ENCODE measurements around the gene PDGFA. TPM values are rescaled to one million over a fixed set of nuclear protein-coding genes. Genes with fewer than 3 reads are reported as not detected.

The PDGFA gene
- total RNA-seq, 2 donors from 2014 or later, result 34.9 to 50.5 TPM

DNA sequence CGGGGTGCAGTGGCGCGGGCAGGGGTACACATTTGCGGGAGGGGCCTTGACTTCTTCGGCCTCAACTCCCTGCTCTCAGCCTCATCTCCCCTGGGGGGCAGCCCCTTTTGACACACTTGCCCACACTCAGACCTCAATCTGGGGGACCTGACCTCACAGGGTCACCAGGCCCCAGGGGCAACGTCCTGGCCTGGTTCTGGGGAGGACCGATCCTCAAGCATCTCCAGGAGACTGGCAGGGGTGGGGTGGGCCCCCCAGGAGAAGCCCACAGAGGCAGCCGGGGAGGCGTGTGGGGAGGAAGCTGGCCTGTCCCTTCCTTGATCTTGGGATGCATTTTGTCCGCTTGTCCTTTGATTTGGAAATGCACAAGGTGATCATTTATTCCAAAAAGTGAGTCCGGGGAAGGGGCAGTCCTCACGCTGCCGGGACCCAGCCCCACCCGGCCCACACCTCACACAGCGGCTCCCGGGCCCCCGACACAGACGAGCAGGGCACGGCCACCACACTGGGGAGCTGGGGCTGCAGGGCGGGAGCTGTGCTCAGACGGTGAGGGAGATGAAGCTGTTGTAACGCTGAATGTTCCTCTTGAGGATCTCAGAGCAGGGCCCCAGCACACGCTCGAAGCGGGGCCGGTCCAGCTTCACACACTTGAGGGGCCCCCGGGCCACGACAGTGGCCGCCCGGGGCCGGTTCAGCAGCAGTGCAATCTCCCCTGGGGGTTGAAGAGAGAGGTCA lies 30.4 kb upstream of the PDGFA start:
- no peak for DNase-seq
- H3K27me3 ChIP-seq, result no peaks in the 10 kb centered on the region
- no peaks in the 10 kb centered on the region for H3K9me3 ChIP-seq
- H3K4me1 ChIP-seq, result no peaks in the 10 kb centered on the region
- intact Hi-C loops (cut with DNase I), result no loop called here
- no peaks in the 10 kb centered on the region for H3K36me3 ChIP-seq
- H3K9ac ChIP-seq (ENCODE audit: low read depth in 2 of 2, low read length in 2 of 2), result no peak overlapping the region
- no peak overlapping the region for H3K27ac ChIP-seq
- no peak overlapping the region for H3K4me3 ChIP-seq
- TF ChIP-seq, protein P1, sequence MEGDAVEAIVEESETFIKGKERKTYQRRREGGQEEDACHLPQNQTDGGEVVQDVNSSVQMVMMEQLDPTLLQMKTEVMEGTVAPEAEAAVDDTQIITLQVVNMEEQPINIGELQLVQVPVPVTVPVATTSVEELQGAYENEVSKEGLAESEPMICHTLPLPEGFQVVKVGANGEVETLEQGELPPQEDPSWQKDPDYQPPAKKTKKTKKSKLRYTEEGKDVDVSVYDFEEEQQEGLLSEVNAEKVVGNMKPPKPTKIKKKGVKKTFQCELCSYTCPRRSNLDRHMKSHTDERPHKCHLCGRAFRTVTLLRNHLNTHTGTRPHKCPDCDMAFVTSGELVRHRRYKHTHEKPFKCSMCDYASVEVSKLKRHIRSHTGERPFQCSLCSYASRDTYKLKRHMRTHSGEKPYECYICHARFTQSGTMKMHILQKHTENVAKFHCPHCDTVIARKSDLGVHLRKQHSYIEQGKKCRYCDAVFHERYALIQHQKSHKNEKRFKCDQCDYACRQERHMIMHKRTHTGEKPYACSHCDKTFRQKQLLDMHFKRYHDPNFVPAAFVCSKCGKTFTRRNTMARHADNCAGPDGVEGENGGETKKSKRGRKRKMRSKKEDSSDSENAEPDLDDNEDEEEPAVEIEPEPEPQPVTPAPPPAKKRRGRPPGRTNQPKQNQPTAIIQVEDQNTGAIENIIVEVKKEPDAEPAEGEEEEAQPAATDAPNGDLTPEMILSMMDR (IDR thresholded peaks at IDR 0.05), result no peak

DNA sequence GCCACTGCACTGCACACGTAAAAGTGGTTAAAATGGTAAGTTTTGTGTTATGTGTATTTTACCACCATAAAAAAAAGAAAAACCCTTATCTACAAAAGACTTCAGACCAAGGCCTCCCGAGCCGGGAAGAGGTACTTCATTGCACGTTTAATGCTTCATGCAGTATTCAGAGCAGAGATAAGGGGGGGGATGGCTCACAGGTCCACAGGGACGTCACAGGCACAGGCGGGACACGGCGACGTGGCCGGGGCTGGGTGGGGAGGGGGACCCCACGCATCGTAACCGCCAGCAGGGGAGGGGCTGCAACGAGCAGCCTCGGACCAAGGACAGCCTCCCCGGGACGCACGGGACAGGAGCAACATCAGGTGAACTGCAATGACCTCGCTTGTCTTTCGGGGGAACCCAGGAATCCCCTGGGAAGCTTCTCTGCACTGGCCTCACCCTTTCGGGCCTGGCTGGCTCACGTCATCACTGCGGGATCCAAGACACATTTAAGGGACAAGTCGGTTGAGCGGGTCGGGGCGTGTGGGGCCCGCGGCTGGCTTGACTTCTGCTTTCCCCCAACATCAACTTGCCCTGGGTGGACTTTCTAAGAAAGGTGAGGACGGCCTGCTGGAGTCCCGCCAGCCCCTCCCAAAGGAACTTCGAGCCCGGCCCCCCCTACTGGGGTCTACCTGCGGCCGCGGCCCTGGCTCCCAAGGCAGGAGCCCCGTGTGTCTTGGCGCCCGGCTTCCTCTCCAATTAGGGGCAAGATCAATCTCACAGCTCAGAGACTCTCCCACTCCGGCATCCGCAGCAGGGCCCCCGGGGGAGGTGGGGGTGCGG lies 29.6 kb upstream of the PDGFA start:
- intact Hi-C loops (cut with DNase I), result no loop called here
- Histone ChIP-seq H3K36me3 (no peaks in the 10 kb centered on the region), H3K4me3 (no peak overlapping the region), H3K9ac (ENCODE audit: low read depth in 2 of 2, low read length in 2 of 2) (no peak overlapping the region), H3K9me3 (no peaks in the 10 kb centered on the region), H3K27ac (no peak overlapping the region), H3K4me1 (no peaks in the 10 kb centered on the region), H3K27me3 (no peaks in the 10 kb centered on the region)
- no peak for DNase-seq
- TF ChIP-seq, protein P1 (IDR thresholded peaks at IDR 0.05), result no peak

DNA sequence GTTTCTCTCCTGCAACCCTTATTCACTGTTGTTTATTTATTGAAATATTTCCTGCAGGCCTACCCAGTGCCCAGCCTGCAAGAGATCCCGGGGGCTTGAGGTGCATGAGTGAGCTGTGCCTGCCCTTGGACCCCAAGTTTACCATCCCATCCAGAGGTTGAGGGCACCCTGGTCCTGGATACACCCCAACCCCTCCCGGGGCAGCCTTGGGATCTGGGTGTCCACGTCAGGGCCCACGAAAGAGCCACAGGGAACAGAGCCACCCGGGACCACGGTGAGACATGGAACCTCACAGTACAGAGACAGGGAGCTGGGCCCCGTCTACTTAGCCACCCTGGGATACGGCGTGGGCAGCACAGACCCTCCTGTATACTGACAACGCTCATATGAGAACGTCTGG lies 28.8 kb upstream of the PDGFA start:
- TF ChIP-seq, protein P1 (IDR thresholded peaks at IDR 0.05), result no peak
- DNase-seq, result no peak
- H3K36me3 ChIP-seq, result no peaks in the 10 kb centered on the region
- no peaks in the 10 kb centered on the region for H3K27me3 ChIP-seq
- intact Hi-C loops (cut with DNase I), result no loop called here
- no peaks in the 10 kb centered on the region for H3K9me3 ChIP-seq
- H3K4me1 ChIP-seq, result no peaks in the 10 kb centered on the region
- no peak overlapping the region for H3K9ac ChIP-seq (ENCODE audit: low read depth in 2 of 2, low read length in 2 of 2)
- no peak overlapping the region for H3K27ac ChIP-seq
- no peak overlapping the region for H3K4me3 ChIP-seq

DNA sequence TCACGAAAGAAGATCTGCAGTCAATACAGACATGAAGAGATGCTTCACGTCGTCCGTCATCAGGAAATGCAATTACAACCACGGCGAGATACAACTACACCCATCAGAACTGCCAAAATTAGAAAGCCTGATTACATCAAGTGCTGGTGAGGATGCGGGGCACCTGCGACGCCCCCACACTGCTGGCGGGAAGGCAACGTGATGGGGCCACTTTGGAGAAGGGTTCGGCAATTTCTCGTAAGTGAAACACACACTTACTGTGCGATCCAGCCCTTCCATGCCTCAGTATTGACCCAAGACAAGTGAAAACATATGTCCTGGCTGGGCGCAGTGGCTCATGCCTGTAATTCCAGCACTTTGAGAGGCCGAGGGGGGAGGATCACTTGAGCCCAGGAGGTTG lies 25.8 kb upstream of the PDGFA start:
- Histone ChIP-seq H3K27ac (no peak overlapping the region), H3K9me3 (no peaks in the 10 kb centered on the region), H3K36me3 (no peaks in the 10 kb centered on the region), H3K4me3 (no peak overlapping the region), H3K27me3 (no peaks in the 10 kb centered on the region), H3K9ac (ENCODE audit: low read depth in 2 of 2, low read length in 2 of 2) (no peak overlapping the region), H3K4me1 (no peaks in the 10 kb centered on the region)
- TF ChIP-seq, protein P1 (IDR thresholded peaks at IDR 0.05), result no peak
- intact Hi-C loops (cut with DNase I), result no loop called here
- DNase-seq, result no peak

DNA sequence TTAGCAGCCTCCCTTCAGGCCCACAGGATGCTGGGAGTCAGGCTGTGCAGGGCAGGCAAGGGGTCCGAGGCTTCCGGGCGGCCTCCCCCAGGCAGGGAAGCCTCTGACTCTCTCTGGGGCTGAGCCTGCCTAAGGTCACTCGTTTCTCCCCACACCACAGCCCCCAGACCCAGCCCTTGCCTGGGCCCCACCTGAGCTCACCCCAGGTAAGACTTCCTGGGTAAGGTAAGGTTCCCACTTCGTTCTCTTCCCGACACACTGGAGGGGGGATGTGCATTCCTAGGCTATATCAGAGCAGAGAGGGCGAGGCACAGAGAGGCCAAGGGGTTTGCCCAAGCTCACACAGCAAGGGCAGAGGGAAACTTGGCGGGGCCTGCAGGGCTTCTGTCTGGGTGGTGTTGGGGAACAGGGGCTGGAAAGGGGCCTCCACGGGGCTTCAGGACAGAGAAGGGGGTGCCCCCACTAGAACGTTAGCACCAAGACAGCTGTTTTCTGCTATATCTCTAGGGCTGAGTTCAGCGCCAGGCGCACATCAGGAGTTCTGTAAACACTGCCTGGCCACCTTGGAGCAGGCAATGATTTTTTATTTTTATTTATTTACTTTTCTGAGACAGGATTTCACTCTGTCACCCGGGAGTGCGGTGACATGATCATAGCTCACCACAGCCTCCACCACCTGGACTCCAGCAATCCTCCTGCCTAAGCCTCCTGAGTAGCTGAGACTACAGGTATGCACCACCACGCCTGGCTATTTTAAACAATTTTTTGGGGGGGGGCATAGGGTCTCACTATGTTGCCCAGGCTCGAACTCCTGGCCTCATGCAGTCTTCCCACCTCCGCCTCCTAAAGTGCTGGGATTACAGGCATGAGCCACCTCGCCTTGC lies 24.9 kb upstream of the PDGFA start:
- TF ChIP-seq, protein P1 (IDR thresholded peaks at IDR 0.05), result no peak
- Histone ChIP-seq H3K4me1 (no peaks in the 10 kb centered on the region), H3K27me3 (no peaks in the 10 kb centered on the region), H3K4me3 (no peak overlapping the region), H3K9me3 (no peaks in the 10 kb centered on the region), H3K36me3 (no peaks in the 10 kb centered on the region), H3K27ac (no peak overlapping the region), H3K9ac (ENCODE audit: low read depth in 2 of 2, low read length in 2 of 2) (no peak overlapping the region)
- intact Hi-C loops (cut with DNase I), result no loop called here
- DNase-seq, result no peak

Measured in colonic mucosa (tissue), 4 donors.